PFSK-1 (cell line): Measurements from ENCODE around the gene SLC43A1.

Experiments used
- SIN3A ChIP-seq: IDR thresholded peaks from 2 replicates; pipeline ENCODE4 v1.6.1; 2012; ENCODE audit warnings: mild to moderate bottlenecking, low read length, moderate library complexity, borderline replicate concordance; ENCODE audit not compliant: insufficient read depth
- TAF1 ChIP-seq: IDR thresholded peaks from 2 replicates; pipeline ENCODE4 v1.6.1; 2012; ENCODE audit warnings: low read length, control low read depth, borderline replicate concordance; ENCODE audit not compliant: insufficient read depth

- TF ChIP-seq SIN3A (0 out of 2 replicates have a peak, but pooled peaks have one; percentile 51), TAF1 (no peak)
Measured at GRCh38 chr11:57515332-57516060, at the start of gene SLC43A1.
